Liver (tissue), 3 donors: ENCODE data around the gene MTX1.

ENCODE experiments used
- CTCF ChIP-seq: fragments of 150-350 bp; IDR thresholded peaks from 2 replicates; pipeline ENCODE4 v1.5.1; 2017; ENCODE audit warnings: improper control_type of control experiment, low read depth, low read length; ENCODE audit not compliant: missing input control
- NR2F2 ChIP-seq: IDR thresholded peaks from 2 replicates; pipeline ENCODE4 v1.6.1; 2016; ENCODE audit warnings: antibody characterized with exemption
- REST ChIP-seq: IDR thresholded peaks from 2 replicates; pipeline ENCODE4 v1.6.1; 2016; ENCODE audit warnings: antibody characterized with exemption, mild to moderate bottlenecking
- SP1 ChIP-seq: IDR thresholded peaks from 2 replicates; pipeline ENCODE4 v1.6.1; 2018; ENCODE audit warnings: antibody characterized with exemption, mild to moderate bottlenecking
- YY1 ChIP-seq: IDR thresholded peaks from 2 replicates; pipeline ENCODE4 v1.6.1; 2016; ENCODE audit warnings: antibody characterized with exemption, mild to moderate bottlenecking
- donor health status: healthy.
- donor health status: healthy.

DNA sequence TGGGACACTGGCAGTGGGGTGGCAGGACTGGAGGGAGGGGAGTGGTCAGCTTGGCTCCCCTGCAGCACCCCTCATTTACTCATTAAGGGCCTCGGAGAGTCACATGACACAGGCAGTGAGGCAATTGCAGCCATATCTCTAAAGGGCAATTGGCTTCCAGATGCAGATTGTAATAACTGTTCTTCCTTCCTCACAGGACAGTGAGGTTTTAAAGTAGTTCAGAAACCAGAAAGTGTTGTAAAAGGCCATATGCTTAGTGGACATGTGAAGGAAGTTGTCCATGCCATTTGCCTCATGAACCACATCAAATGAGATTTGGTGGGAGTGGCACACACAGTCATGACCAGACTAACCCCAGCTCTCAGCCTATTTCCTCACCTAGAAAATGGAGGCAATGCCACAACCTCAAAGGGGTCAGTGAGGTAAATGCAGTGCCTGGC is 11.1 kb downstream of the MTX1 start:
- no peak for TF ChIP-seq CTCF
- no peak for TF ChIP-seq SP1
- no peak for TF ChIP-seq REST
- no peak for TF ChIP-seq NR2F2
- peak; percentile 87 for TF ChIP-seq YY1
